ENCODE measurements around the gene MCRS1. TPM values are rescaled to one million over a fixed set of nuclear protein-coding genes. Genes with fewer than 3 reads are reported as not detected.
"Not testable (repeated sequence)": the region's sequence is repeated elsewhere in the genome, so short reads cannot be mapped to it uniquely, and the experiment has no call there.

MCRS1 gene
- total RNA-seq, 1 donor from 2014 or later, result 21.6 TPM

DNA sequence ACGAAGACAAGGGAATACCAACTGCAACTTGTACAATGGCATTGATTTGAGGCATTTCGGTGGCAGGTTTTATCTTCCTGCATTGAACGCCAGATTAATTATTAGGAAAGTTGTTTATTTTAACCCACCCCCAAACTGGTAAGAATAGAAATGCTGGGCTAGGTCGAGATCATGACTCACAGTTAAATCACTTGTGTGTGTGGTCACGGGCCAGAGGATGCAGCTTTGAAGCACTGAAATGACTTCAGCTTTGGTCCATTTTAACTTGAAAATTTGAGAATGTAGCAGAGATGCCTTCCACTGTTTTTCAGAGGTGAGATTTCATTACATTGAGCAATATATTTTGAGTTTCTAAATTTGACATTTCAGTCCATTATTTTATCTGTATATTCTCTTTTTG is 52.7 kb downstream of the MCRS1 start:
- DNase-seq, result no peak

DNA sequence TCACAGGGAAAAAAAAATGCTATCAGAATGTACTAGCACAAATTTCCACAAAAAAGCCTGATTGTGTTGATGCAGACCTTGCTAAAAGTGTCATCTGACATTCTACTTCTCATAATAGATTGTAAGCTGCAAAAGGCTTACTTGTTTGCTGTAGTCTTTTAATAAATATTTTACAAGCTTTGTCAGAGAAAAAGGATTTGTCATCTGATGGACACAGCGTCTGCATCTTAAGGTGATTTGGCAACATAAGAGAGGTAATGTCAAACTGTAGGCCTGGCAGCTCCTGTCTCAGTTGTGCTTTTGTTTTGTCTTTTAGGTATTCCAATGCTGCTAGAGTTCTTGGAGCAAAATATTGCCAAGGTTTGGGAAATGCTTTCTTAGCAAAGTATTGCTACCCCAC is 55.4 kb downstream of the MCRS1 start:
- DNase-seq, result no peak

DNA sequence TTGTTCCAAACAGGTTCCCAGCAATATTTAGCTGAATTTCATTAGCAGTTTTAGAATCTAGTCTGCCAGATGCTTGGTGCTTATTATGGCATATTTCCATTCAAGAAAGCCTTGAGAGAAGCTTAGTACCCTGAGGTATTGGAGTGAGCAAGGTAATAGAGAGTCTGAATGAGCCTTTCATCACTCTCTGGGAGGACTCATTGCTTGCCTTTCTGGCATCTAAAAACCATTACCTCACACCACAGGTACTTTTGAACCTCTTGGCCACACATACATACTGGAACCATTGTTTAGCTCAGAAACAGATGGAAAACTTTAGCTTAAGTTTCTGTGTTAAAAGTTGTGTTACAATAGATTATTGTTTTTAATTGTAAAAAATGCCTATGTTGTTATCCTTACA is 56.5 kb downstream of the MCRS1 start:
- DNase-seq, result no peak

DNA sequence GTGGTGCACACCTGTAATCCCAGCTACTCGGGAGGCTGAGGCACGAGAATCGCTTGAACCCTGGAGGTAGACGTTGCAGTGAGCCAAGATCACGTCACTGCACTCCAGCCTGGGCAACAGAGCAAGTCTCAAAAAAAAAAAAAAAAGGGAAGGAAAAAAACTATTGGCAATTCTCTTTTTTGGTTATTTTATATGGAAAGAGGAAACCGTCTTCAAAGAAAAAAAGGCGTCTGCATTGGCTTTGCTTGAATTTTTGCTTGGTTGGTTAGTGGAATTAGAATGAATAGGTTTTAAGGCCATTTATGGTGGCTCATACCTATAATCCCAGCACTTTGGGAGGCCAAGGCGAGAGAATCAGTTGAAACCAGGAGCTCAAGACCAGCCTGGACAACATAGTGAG is 58.3 kb downstream of the MCRS1 start:
- not testable (repeated sequence) for DNase-seq

Small RNA genes within 50 kb of the gene (small RNA-seq; reads per million reads assigned to genes)
- gene POLR2KP1 (ENCODE audit: low replicate concordance), result not detected
- not detected for gene RNU6-834P (ENCODE audit: low replicate concordance)

Other genes starting within 250 kb of the MCRS1 start
- gene TROAP, start 244.9 kb downstream of the MCRS1 start, total RNA-seq, result 5.6 TPM
- gene C1QL4, start 231.0 kb downstream of the MCRS1 start, total RNA-seq, result not detected
- 0.39 TPM for gene DNAJC22, start 221.3 kb downstream of the MCRS1 start, total RNA-seq
- gene SPATS2, start 200.7 kb downstream of the MCRS1 start, total RNA-seq, result 24.6 TPM
- 0.49 TPM for gene KCNH3, start 29.1 kb downstream of the MCRS1 start, total RNA-seq
- 0.59 TPM for gene FAM186B, start 37.5 kb upstream of the MCRS1 start, total RNA-seq
- gene PRPF40B, start 55.4 kb upstream of the MCRS1 start, total RNA-seq, result 10.4 TPM
- gene FMNL3, start 139.3 kb upstream of the MCRS1 start, total RNA-seq, result 24.1 TPM
- 228 TPM for gene TMBIM6, start 173.4 kb upstream of the MCRS1 start, total RNA-seq

Measured in skin of body (tissue), 3 donors.